BE2C (cell line): ENCODE measurements around the gene SLC18B1. TPM values are rescaled to one million over a fixed set of nuclear protein-coding genes. Genes with fewer than 3 reads are reported as not detected.

ENCODE experiments used
- DNase-seq: peaks from one replicate; pipeline ENCODE4 v3.0.0-alpha.2; 2020
- H3K27me3 ChIP-seq: fragments of 250-450 bp; sonication (Bioruptor Pico); 2 replicates; pipeline ENCODE4 v1.5.1; 2020; ENCODE audit warnings: mild to moderate bottlenecking
- H3K36me3 ChIP-seq: fragments of 250-450 bp; sonication (Bioruptor Pico); 2 replicates; pipeline ENCODE4 v1.5.1; 2020; ENCODE audit warnings: mild to moderate bottlenecking
- H3K4me1 ChIP-seq: fragments of 250-450 bp; sonication (Bioruptor Pico); 2 replicates; pipeline ENCODE4 v1.5.1; 2020
- H3K4me3 ChIP-seq: 2 replicates; pipeline ENCODE4 v1.5.1; 2011; ENCODE audit warnings: low read depth, low read length
- H3K9me3 ChIP-seq: fragments of 250-450 bp; sonication (Bioruptor Pico); 2 replicates; pipeline ENCODE4 v1.5.1; 2020
- polyA plus RNA-seq: library from polyadenylated mRNA; unstranded; fragments of >200 nt; gene quantifications from one replicate; pipeline ENCODE4 v1.2.1, GENCODE V29; 2012; ENCODE audit warnings: low read depth, missing spikeins; ENCODE audit not compliant: insufficient read length, insufficient read depth
- TF ChIP-seq, protein P1 (sequence below): IDR thresholded peaks from 2 replicates; pipeline ENCODE4 v1.5.1; 2012; ENCODE audit warnings: mild to moderate bottlenecking, low read depth, low read length

Gene SLC18B1
- 1.3 TPM for polyA plus RNA-seq

DNA sequence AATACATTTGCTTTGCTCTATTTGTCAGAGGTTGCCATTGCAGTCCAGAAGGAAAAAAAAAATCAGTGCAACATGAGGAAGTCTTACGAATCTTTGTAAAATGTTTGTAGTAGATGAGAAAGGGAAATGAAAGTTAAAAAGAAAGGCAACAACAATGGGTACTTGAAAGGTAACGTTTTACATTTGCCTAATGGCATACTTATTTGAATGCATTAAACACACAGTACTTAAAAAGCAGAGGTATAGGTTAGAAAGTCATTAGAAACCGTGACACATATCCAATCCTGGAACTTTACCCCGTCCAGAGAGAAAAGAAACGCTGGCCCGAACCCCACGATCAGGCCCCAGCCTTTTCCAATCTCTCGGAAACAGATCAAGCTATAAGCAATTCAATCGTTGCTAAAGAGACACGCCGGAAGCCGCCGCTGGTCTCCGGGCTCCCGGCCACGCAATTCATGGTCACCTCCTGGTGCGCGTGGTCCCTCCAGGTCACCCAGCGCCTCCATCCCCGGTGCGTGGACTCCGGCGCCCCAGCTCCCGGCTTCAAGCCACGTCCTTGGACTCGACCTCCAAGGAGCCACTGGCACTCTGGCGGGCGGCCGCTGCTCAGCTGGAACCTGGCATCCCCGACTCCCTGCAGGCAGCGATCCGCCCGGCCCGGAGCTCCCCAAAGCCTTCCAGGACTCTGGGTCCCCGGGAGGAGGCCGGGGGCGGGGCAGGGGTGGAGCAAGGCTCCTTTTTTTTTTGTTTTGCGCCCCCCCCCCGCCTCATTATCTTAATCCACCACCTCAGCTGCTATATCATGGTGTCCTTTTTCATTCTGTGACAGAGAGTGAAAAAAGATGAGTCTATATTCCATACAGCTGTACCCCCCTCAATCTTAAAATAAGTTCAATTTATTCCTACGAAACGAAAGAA, at the start of gene SLC18B1:
SLC18B1 (minus strand) TSS at position 687 of the 918 bp plus-strand sequence; CDS start at position 506, 181 bp downstream.
- peak within 1 kb of the TSS; percentile 81 for H3K4me3 ChIP-seq
- peak; percentile 51 for DNase-seq
- TF ChIP-seq, protein P1, sequence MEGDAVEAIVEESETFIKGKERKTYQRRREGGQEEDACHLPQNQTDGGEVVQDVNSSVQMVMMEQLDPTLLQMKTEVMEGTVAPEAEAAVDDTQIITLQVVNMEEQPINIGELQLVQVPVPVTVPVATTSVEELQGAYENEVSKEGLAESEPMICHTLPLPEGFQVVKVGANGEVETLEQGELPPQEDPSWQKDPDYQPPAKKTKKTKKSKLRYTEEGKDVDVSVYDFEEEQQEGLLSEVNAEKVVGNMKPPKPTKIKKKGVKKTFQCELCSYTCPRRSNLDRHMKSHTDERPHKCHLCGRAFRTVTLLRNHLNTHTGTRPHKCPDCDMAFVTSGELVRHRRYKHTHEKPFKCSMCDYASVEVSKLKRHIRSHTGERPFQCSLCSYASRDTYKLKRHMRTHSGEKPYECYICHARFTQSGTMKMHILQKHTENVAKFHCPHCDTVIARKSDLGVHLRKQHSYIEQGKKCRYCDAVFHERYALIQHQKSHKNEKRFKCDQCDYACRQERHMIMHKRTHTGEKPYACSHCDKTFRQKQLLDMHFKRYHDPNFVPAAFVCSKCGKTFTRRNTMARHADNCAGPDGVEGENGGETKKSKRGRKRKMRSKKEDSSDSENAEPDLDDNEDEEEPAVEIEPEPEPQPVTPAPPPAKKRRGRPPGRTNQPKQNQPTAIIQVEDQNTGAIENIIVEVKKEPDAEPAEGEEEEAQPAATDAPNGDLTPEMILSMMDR: no peak

DNA sequence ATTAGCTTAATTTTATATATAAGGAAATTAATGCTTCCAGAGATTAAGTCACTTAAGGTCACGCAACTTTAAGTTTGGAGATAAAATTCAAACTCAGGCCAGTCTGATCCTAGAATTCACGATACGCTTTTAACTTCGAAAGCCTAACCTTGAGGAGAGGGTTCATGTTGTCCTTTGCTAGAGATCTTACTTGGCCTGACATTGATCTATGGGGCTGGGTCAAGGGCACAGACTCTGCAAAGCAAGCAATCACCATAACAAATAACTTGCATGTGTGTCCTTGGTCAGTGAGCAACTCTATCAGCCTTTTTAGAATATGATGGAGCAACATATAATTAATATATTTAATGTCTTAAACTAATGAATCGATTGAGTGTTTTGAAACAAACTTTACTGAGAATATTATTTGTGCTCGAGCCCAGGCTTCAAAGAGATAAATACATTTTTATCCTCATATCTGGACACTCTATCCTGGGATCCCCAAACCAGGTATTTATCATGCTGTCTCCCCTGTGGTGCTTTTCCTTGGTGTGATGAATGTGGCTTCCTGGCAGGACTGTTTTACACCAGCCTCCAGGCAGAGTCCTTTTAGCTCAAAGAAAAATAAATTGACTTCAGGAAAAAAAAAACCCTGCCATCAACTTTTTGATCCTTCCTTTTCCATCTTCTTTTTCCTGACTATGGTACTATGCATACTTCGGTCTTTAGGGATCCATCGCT, 45.0 kb upstream of the SLC18B1 start:
- Histone ChIP-seq H3K9me3 (no peaks in the 10 kb centered on the region), H3K4me3 (no peak overlapping the region), H3K36me3 (no peaks in the 10 kb centered on the region), H3K4me1 (no peaks in the 10 kb centered on the region), H3K27me3 (no peaks in the 10 kb centered on the region)
- TF ChIP-seq, protein P1: no peak
- no peak for DNase-seq

More for the DNA sequence above, at the start of gene SLC18B1:
- Histone ChIP-seq H3K4me1 (no peaks in the 10 kb centered on the region), H3K9me3 (no peaks in the 10 kb centered on the region), H3K27me3 (no peaks in the 10 kb centered on the region), H3K36me3 (peaks cover 3% of the 10 kb centered on the region; the same call in 1 of the 2 replicates)

DNA sequence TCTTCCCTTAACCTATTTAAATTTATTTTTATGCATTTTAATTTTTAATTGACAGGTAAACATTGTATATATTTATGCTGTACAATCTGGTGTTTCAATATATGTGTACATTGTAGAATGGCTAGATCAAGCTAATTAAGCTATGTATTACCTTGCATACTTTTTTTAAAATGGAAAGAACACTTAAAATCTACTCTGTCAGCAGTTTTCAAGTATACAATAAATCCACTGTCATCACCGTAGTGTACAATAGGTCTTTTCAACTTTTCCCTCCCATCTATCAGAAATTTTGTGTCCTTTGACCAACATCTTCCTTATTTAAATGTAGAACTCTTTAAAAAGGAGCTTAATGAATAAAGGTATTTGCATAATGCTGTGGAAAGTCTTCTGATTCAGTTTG, 43.5 kb upstream of the SLC18B1 start:
- Histone ChIP-seq H3K4me3 (no peak overlapping the region), H3K9me3 (no peaks in the 10 kb centered on the region), H3K4me1 (no peaks in the 10 kb centered on the region), H3K27me3 (no peaks in the 10 kb centered on the region), H3K36me3 (no peaks in the 10 kb centered on the region)
- DNase-seq: no peak
- TF ChIP-seq, protein P1: no peak

DNA sequence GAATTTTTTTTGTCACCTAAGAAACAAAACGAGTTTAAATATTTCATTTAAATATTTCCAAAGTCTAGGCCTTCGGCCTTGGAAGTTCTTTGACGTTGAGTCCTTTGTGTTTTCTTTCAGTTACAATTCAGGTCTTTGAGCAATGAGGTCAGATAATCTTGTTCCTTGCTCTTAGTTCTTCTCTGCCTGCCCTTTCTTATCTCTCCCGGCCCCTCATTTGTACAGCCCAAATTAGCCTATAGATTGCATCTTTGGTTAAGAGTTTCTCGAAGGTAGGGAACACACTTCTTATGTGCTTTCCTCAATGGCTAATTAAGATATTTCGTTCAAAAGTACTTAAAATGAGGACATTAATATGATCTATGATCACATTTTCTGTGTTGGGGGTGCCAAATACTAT, 34.5 kb upstream of the SLC18B1 start:
- H3K4me3 ChIP-seq: no peak overlapping the region
- TF ChIP-seq, protein P1: no peak
- peaks cover 5% of the 10 kb centered on the region; the same call in 1 of the 2 replicates for H3K4me1 ChIP-seq
- no peaks in the 10 kb centered on the region for H3K27me3 ChIP-seq
- no peaks in the 10 kb centered on the region for H3K9me3 ChIP-seq
- no peaks in the 10 kb centered on the region for H3K36me3 ChIP-seq
- no peak for DNase-seq

DNA sequence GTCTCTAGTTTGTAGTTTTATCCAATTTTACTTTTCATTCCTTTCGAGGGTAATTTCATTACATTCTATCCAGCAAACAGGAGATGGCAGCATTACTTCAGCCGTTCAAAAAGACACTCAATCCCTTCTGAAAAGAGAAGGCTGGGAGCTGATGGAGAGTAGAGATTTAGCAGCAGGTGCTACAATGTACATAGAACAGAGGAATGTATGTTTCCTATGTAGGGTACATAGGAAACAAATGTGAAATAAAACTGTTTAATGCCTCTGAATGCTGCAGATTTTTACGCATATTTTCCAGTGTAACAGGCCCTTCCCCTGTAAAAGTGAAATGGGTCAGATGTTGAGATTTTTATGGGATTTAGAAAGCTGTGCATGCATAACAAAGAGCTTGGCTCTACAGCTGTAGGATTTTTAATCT, 31.9 kb upstream of the SLC18B1 start:
- TF ChIP-seq, protein P1: peak; percentile 73
- Histone ChIP-seq H3K4me1 (peaks cover 5% of the 10 kb centered on the region; the same call in 1 of the 2 replicates), H3K36me3 (no peaks in the 10 kb centered on the region), H3K27me3 (no peaks in the 10 kb centered on the region), H3K4me3 (no peak overlapping the region), H3K9me3 (no peaks in the 10 kb centered on the region)
- peak; percentile 50 for DNase-seq
